ENCODE results near the gene MEAF6. TPM values are rescaled to one million over a fixed set of nuclear protein-coding genes. Genes with fewer than 3 reads are reported as not detected.
A peak's percentile ranks its signal among the peaks of the same experiment; 100 is the strongest.

Gene MEAF6
- total RNA-seq, 1 donor from 2014 or later = 59.5 TPM

- ATAC-seq = no peak
- intact Hi-C loops (cut with DNase I) = no loop called here
- no peak for TF ChIP-seq CTCF (IDR thresholded peaks at IDR 0.05)
- no peak for DNase-seq
- Histone ChIP-seq H3K36me3 (peaks cover 90% of the 10 kb centered on the region), H3K4me3 (no peak overlapping the region), H3K27ac (no peak overlapping the region), H3K9me3 (no peaks in the 10 kb centered on the region), H3K27me3 (ENCODE audit: low read depth) (no peaks in the 10 kb centered on the region), H3K4me1 (peaks cover 7% of the 10 kb centered on the region)
These were observed 21.0 kb downstream of the MEAF6 start for GRCh38 chr1:37493336-37494098.

GRCh38 chr1:37487619-37487984 is 27.0 kb downstream of the MEAF6 start:
- ATAC-seq = no peak
- TF ChIP-seq CTCF (IDR thresholded peaks at IDR 0.05) = no peak

GRCh38 chr1:37486680-37487618 is 27.6 kb downstream of the MEAF6 start:
- peak; percentile 84 for DNase-seq
- ATAC-seq = peak; percentile 82 to 88
- TF ChIP-seq CTCF (IDR thresholded peaks at IDR 0.05) = peak; percentile 99
- Histone ChIP-seq H3K4me3 (no peak overlapping the region), H3K27ac (peak overlapping the region; percentile 77), H3K9me3 (no peaks in the 10 kb centered on the region), H3K36me3 (peaks cover 56% of the 10 kb centered on the region), H3K4me1 (peaks cover 44% of the 10 kb centered on the region), H3K27me3 (ENCODE audit: low read depth) (no peaks in the 10 kb centered on the region)
- intact Hi-C loops (cut with DNase I) = no loop called here

More at GRCh38 chr1:37487619-37487984, 27.0 kb downstream of the MEAF6 start:
- H3K4me3 ChIP-seq = no peak overlapping the region
- no peaks in the 10 kb centered on the region for H3K27me3 ChIP-seq (ENCODE audit: low read depth)
- intact Hi-C loops (cut with DNase I) = no loop called here
- H3K27ac ChIP-seq = peak overlapping the region; percentile 77
- peaks cover 41% of the 10 kb centered on the region for H3K4me1 ChIP-seq
- peaks cover 56% of the 10 kb centered on the region for H3K36me3 ChIP-seq
- H3K9me3 ChIP-seq = no peaks in the 10 kb centered on the region
- no peak for DNase-seq

- Histone ChIP-seq H3K9me3 (no peaks in the 10 kb centered on the region), H3K27me3 (ENCODE audit: low read depth) (no peaks in the 10 kb centered on the region), H3K4me3 (no peak overlapping the region), H3K4me1 (peaks cover 52% of the 10 kb centered on the region), H3K27ac (peak overlapping the region; percentile 77), H3K36me3 (peaks cover 56% of the 10 kb centered on the region)
- DNase-seq = no peak
- intact Hi-C loops (cut with DNase I) = no loop called here
- no peak for TF ChIP-seq CTCF (IDR thresholded peaks at IDR 0.05)
- ATAC-seq = peak in 1 of 2 donors; percentile 4
These were observed 28.5 kb downstream of the MEAF6 start for GRCh38 chr1:37485902-37486679.

All from lower lobe of right lung (tissue), 2 donors.